ENCODE results near the gene MDP1.
A peak's percentile ranks its signal among the peaks of the same experiment; 100 is the strongest.

DNA sequence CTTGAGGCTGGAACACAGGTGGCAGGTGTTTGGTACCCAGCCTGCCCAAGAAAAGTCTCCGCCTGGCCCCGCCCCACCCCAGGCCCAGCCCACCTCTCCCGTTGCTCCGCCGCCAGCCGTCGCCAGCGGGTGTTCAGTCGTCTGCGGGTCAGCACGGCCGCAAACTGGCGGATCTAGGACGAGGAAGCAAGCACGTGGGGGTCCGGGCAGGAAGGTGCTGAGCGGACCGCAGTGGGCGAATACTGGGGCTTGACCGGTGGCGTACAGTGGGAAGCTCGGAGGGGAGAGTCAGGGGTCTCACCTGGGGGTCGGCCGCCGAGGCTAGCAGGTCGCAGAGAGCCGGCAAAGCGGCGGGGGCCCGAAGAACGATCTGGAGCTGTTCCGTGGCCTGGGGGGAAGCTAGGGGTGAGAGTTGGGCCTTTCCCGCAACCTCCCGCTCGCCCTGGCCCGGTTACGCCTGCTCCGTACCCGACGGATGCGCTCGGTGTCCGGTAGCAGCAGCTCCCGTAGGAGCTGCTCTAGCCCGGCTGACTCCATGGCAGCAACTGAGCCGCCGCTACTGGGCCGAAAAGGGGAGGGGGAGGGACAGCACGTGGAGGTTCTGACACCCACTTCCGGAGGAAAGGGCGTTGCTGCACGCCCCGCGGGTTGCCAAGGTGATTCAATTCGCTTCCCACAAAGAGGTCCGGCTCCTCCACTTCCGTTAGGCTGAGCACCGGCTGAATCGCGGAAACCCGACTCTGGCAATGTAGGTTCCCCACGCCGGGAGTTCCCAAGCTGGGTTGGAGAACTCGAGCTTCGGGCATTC is 27.4 kb downstream of the MDP1 start, which contains the start of gene IPO4:
- TF ChIP-seq, protein P1, sequence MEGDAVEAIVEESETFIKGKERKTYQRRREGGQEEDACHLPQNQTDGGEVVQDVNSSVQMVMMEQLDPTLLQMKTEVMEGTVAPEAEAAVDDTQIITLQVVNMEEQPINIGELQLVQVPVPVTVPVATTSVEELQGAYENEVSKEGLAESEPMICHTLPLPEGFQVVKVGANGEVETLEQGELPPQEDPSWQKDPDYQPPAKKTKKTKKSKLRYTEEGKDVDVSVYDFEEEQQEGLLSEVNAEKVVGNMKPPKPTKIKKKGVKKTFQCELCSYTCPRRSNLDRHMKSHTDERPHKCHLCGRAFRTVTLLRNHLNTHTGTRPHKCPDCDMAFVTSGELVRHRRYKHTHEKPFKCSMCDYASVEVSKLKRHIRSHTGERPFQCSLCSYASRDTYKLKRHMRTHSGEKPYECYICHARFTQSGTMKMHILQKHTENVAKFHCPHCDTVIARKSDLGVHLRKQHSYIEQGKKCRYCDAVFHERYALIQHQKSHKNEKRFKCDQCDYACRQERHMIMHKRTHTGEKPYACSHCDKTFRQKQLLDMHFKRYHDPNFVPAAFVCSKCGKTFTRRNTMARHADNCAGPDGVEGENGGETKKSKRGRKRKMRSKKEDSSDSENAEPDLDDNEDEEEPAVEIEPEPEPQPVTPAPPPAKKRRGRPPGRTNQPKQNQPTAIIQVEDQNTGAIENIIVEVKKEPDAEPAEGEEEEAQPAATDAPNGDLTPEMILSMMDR (IDR thresholded peaks at IDR 0.05), result no peak
- TF ChIP-seq POLR2A (IDR thresholded peaks at IDR 0.05), result peak; percentile 45 to 58
- TF ChIP-seq EP300 (IDR thresholded peaks at IDR 0.05), result no peak
